Karpas-422 (cell line): ENCODE measurements around the gene CEP126. TPM values are rescaled to one million over a fixed set of nuclear protein-coding genes. Genes with fewer than 3 reads are reported as not detected.
"Not testable (repeated sequence)": the region's sequence is repeated elsewhere in the genome, so short reads cannot be mapped to it uniquely, and the experiment has no call there.

ENCODE experiments used
- DNase-seq: peaks from one replicate; pipeline ENCODE4 v3.0.0-alpha.2; 2015
- H2AFZ ChIP-seq: fragments of 200-600 bp; sonication (generic); 2 replicates; pipeline ENCODE4 v1.6.1; 2014; ENCODE audit warnings: antibody characterized with exemption, low read length, mixed read lengths
- H3K27ac ChIP-seq: fragments of 200-600 bp; sonication (generic); 2 replicates; pipeline ENCODE4 v1.5.1; 2014; ENCODE audit warnings: mild to moderate bottlenecking, low read length, moderate library complexity
- H3K27me3 ChIP-seq: fragments of 200-600 bp; sonication (generic); 2 replicates; pipeline ENCODE4 v1.6.1; 2014; ENCODE audit warnings: low read length, mixed read lengths
- H3K36me3 ChIP-seq: fragments of 200-600 bp; sonication (generic); 2 replicates; pipeline ENCODE4 v1.6.1; 2014; ENCODE audit warnings: low read length, mixed read lengths; ENCODE audit not compliant: insufficient read depth
- H3K4me1 ChIP-seq: fragments of 200-600 bp; sonication (generic); 2 replicates; pipeline ENCODE4 v1.6.1; 2014; ENCODE audit warnings: mild to moderate bottlenecking, low read length, mixed read lengths
- H3K4me2 ChIP-seq: fragments of 200-600 bp; sonication (generic); 2 replicates; pipeline ENCODE4 v1.6.1; 2014; ENCODE audit warnings: low read length, low read depth, mild to moderate bottlenecking; ENCODE audit not compliant: poor library complexity, severe bottlenecking
- H3K4me3 ChIP-seq: fragments of 200-600 bp; sonication (generic); 2 replicates; pipeline ENCODE4 v1.5.1; 2014; ENCODE audit warnings: mild to moderate bottlenecking, antibody characterized with exemption, low read length, mixed read lengths
- H3K79me2 ChIP-seq: fragments of 200-600 bp; sonication (generic); 2 replicates; pipeline ENCODE4 v1.6.1; 2014; ENCODE audit warnings: mild to moderate bottlenecking, low read length, mixed read lengths
- H3K9ac ChIP-seq: fragments of 200-600 bp; sonication (generic); 2 replicates; pipeline ENCODE4 v1.6.0; 2014; ENCODE audit warnings: low read length
- H3K9me2 ChIP-seq: fragments of 200-600 bp; sonication (generic), shearing (Covaris generic); replicated peaks from 2 replicates; pipeline ENCODE4 v1.6.0; 2014; ENCODE audit warnings: mild to moderate bottlenecking, low read length, moderate library complexity; ENCODE audit not compliant: insufficient read depth
- H3K9me3 ChIP-seq: fragments of 300-700, 200-600 bp; sonication (generic); 2 replicates; pipeline ENCODE4 v1.6.1; 2014; ENCODE audit warnings: low read length, mixed read lengths
- H4K20me1 ChIP-seq: fragments of 200-600 bp; sonication (generic); 2 replicates; pipeline ENCODE4 v1.6.1; 2014; ENCODE audit warnings: mild to moderate bottlenecking, antibody characterized with exemption, low read length, low read depth; ENCODE audit not compliant: insufficient read depth
- total RNA-seq: library from RNA; depleted of rRNA; stranded (reverse); fragments of >200 nt; shearing (Covaris generic); gene quantifications from 2 replicates; pipeline ENCODE4 v1.2.3, GENCODE V29; 2014; ENCODE audit warnings: low replicate concordance

Gene CEP126
- total RNA-seq, 1 experiment from 2014 or later, result 4.8 TPM

- Histone ChIP-seq H3K9ac (no peak overlapping the region), H3K27ac (no peak overlapping the region), H3K4me1 (no peaks in the 10 kb centered on the region), H4K20me1 (no peaks in the 10 kb centered on the region), H2AFZ (no peak overlapping the region), H3K27me3 (no peaks in the 10 kb centered on the region; the same call in 1 of the 2 replicates), H3K4me2 (no peak overlapping the region), H3K9me2 (no peaks in the 10 kb centered on the region), H3K79me2 (no peaks in the 10 kb centered on the region), H3K4me3 (no peak overlapping the region), H3K36me3 (no peaks in the 10 kb centered on the region), H3K9me3 (no peaks in the 10 kb centered on the region; the same call in none of the 2 replicates)
- DNase-seq, result no peak
Measured at GRCh38 chr11:101974771-101975170, 60.0 kb downstream of the CEP126 start.

- no peak overlapping the region for H3K9ac ChIP-seq
- no peak overlapping the region for H3K4me2 ChIP-seq
- H3K36me3 ChIP-seq, result no peaks in the 10 kb centered on the region
- H4K20me1 ChIP-seq, result no peaks in the 10 kb centered on the region
- H3K4me1 ChIP-seq, result no peaks in the 10 kb centered on the region
- no peaks in the 10 kb centered on the region for H3K79me2 ChIP-seq
- no peak for DNase-seq
- H3K9me3 ChIP-seq, result no peaks in the 10 kb centered on the region; the same call in none of the 2 replicates
- no peak overlapping the region for H3K4me3 ChIP-seq
- no peak overlapping the region for H2AFZ ChIP-seq
- no peaks in the 10 kb centered on the region; the same call in 1 of the 2 replicates for H3K27me3 ChIP-seq
- no peaks in the 10 kb centered on the region for H3K9me2 ChIP-seq
- no peak overlapping the region for H3K27ac ChIP-seq
Measured at GRCh38 chr11:101975734-101976133, 60.9 kb downstream of the CEP126 start.

GRCh38 chr11:101987370-101987769 lies 72.6 kb downstream of the CEP126 start:
- Histone ChIP-seq H3K36me3 (no peaks in the 10 kb centered on the region), H3K9me2 (no peaks in the 10 kb centered on the region), H3K4me2 (no peak overlapping the region), H3K9ac (no peak overlapping the region), H3K27ac (no peak overlapping the region), H3K27me3 (no peaks in the 10 kb centered on the region), H4K20me1 (no peaks in the 10 kb centered on the region), H3K4me3 (no peak overlapping the region), H3K79me2 (no peaks in the 10 kb centered on the region), H3K4me1 (no peaks in the 10 kb centered on the region), H2AFZ (no peak overlapping the region), H3K9me3 (no peaks in the 10 kb centered on the region)
- DNase-seq, result no peak

GRCh38 chr11:101993172-101993571 lies 78.4 kb downstream of the CEP126 start:
- Histone ChIP-seq H3K27me3 (no peaks in the 10 kb centered on the region), H2AFZ (no peak overlapping the region), H3K27ac (no peak overlapping the region), H4K20me1 (no peaks in the 10 kb centered on the region), H3K79me2 (no peaks in the 10 kb centered on the region), H3K9ac (no peak overlapping the region), H3K9me2 (no peaks in the 10 kb centered on the region), H3K36me3 (no peaks in the 10 kb centered on the region), H3K4me3 (no peak overlapping the region), H3K9me3 (no peaks in the 10 kb centered on the region), H3K4me2 (no peak overlapping the region), H3K4me1 (no peaks in the 10 kb centered on the region)
- DNase-seq, result no peak

- H3K4me1 ChIP-seq, H3K9me2 ChIP-seq, H3K27me3 ChIP-seq, H3K4me3 ChIP-seq, H3K79me2 ChIP-seq, H3K4me2 ChIP-seq, H3K27ac ChIP-seq, DNase-seq, H3K9me3 ChIP-seq, H3K36me3 ChIP-seq, H2AFZ ChIP-seq, H3K9ac ChIP-seq, H4K20me1 ChIP-seq: not testable (repeated sequence)
Measured at GRCh38 chr11:101994052-101994469, 79.3 kb downstream of the CEP126 start.

- Histone ChIP-seq H3K9me3 (no peaks in the 10 kb centered on the region), H3K9me2 (no peaks in the 10 kb centered on the region), H2AFZ (no peak overlapping the region), H3K9ac (no peak overlapping the region), H4K20me1 (no peaks in the 10 kb centered on the region), H3K4me3 (no peak overlapping the region), H3K4me1 (no peaks in the 10 kb centered on the region), H3K27me3 (no peaks in the 10 kb centered on the region), H3K4me2 (no peak overlapping the region), H3K27ac (no peak overlapping the region), H3K36me3 (no peaks in the 10 kb centered on the region), H3K79me2 (no peaks in the 10 kb centered on the region)
- DNase-seq, result no peak
Measured at GRCh38 chr11:101996111-101996510, 81.3 kb downstream of the CEP126 start.

- Histone ChIP-seq H3K9me2 (no peaks in the 10 kb centered on the region), H4K20me1 (no peaks in the 10 kb centered on the region), H3K4me3 (no peak overlapping the region), H3K4me1 (no peaks in the 10 kb centered on the region), H3K27me3 (no peaks in the 10 kb centered on the region), H3K9me3 (no peaks in the 10 kb centered on the region), H3K9ac (no peak overlapping the region), H3K79me2 (no peaks in the 10 kb centered on the region), H3K36me3 (no peaks in the 10 kb centered on the region), H2AFZ (no peak overlapping the region), H3K4me2 (no peak overlapping the region), H3K27ac (no peak overlapping the region)
- no peak for DNase-seq
Measured at GRCh38 chr11:102001657-102002338, 87.0 kb downstream of the CEP126 start.

- Histone ChIP-seq H3K4me1 (no peaks in the 10 kb centered on the region), H3K9ac (no peak overlapping the region), H2AFZ (no peak overlapping the region), H3K79me2 (no peaks in the 10 kb centered on the region), H4K20me1 (no peaks in the 10 kb centered on the region), H3K9me2 (no peaks in the 10 kb centered on the region), H3K4me3 (no peak overlapping the region), H3K27me3 (no peaks in the 10 kb centered on the region), H3K27ac (no peak overlapping the region), H3K9me3 (no peaks in the 10 kb centered on the region), H3K4me2 (no peak overlapping the region), H3K36me3 (no peaks in the 10 kb centered on the region)
- no peak for DNase-seq
Measured at GRCh38 chr11:102004220-102004619, 89.4 kb downstream of the CEP126 start.
